ENCODE measurements around the gene AMACR. TPM values are rescaled to one million over a fixed set of nuclear protein-coding genes. Genes with fewer than 3 reads are reported as not detected.

The AMACR gene
- total and polyA plus RNA-seq, 2 of the 13 experiments (the other 11 are each of a cell fraction or from before 2014, with no cell fraction given) = 8.9 to 19.7 TPM

DNA sequence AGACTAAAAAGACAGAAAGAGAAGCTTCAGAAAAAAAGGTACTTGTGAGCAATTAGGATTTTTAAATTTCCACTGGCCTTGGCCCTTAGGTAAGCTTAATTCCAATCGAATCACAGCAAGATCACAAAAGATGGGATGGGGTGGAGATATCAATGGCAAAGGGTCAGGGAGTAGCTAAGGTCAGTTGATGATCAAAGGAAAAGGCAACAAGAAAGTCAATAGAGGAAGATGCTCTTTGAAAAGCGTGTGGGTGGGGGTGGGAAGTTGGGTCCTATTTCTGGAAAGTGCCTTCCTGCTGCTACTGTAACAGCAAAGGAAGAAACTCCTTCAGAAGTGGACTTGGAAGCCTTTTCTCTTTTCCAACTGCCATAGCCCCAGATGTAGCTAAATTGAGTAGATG is 27.9 kb upstream of the AMACR start (continued):
- TF ChIP-seq HES4 (CRISPR knock-in tag; IDR thresholded peaks at IDR 0.05; ENCODE audit: borderline replicate concordance) (no peak), PPARG (CRISPR knock-in tag; conservative IDR thresholded peaks at IDR 0.05) (peak; percentile 74; the same call in 1 of the 2 replicates), ZNF10 (CRISPR knock-in tag; IDR thresholded peaks at IDR 0.05; ENCODE audit: borderline replicate concordance, low read depth) (no peak), RERE (CRISPR knock-in tag; IDR thresholded peaks at IDR 0.05; ENCODE audit: low read depth) (peak; percentile 70; the same call in 1 of the 2 replicates), SIX1 (CRISPR knock-in tag; IDR thresholded peaks at IDR 0.05; ENCODE audit: borderline replicate concordance) (peak; percentile 58; the same call in 1 of the 2 replicates), NCOR1 (IDR thresholded peaks at IDR 0.05; ENCODE audit: borderline replicate concordance, low read length) (peak; percentile 55; the same call in 1 of the 2 replicates), HIC2 (CRISPR knock-in tag; IDR thresholded peaks at IDR 0.05; ENCODE audit: low read depth) (no peak), POGK (CRISPR knock-in tag; conservative IDR thresholded peaks at IDR 0.05) (no peak)
- TF ChIP-seq, protein P1, sequence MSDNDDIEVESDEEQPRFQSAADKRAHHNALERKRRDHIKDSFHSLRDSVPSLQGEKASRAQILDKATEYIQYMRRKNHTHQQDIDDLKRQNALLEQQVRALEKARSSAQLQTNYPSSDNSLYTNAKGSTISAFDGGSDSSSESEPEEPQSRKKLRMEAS (IDR thresholded peaks at IDR 0.05) = 0 out of 2 replicates have a peak, but pooled peaks have one; percentile 31
- TF ChIP-seq, protein P2, sequence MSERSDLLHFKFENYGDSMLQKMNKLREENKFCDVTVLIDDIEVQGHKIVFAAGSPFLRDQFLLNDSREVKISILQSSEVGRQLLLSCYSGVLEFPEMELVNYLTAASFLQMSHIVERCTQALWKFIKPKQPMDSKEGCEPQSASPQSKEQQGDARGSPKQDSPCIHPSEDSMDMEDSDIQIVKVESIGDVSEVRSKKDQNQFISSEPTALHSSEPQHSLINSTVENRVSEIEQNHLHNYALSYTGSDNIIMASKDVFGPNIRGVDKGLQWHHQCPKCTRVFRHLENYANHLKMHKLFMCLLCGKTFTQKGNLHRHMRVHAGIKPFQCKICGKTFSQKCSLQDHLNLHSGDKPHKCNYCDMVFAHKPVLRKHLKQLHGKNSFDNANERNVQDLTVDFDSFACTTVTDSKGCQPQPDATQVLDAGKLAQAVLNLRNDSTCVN (CRISPR knock-in tag; IDR thresholded peaks at IDR 0.05; ENCODE audit: borderline replicate concordance) = no peak
- TF ChIP-seq, protein P3, sequence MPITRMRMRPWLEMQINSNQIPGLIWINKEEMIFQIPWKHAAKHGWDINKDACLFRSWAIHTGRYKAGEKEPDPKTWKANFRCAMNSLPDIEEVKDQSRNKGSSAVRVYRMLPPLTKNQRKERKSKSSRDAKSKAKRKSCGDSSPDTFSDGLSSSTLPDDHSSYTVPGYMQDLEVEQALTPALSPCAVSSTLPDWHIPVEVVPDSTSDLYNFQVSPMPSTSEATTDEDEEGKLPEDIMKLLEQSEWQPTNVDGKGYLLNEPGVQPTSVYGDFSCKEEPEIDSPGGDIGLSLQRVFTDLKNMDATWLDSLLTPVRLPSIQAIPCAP (CRISPR knock-in tag; IDR thresholded peaks at IDR 0.05; ENCODE audit: low read depth) = no peak
- TF ChIP-seq, protein P4, sequence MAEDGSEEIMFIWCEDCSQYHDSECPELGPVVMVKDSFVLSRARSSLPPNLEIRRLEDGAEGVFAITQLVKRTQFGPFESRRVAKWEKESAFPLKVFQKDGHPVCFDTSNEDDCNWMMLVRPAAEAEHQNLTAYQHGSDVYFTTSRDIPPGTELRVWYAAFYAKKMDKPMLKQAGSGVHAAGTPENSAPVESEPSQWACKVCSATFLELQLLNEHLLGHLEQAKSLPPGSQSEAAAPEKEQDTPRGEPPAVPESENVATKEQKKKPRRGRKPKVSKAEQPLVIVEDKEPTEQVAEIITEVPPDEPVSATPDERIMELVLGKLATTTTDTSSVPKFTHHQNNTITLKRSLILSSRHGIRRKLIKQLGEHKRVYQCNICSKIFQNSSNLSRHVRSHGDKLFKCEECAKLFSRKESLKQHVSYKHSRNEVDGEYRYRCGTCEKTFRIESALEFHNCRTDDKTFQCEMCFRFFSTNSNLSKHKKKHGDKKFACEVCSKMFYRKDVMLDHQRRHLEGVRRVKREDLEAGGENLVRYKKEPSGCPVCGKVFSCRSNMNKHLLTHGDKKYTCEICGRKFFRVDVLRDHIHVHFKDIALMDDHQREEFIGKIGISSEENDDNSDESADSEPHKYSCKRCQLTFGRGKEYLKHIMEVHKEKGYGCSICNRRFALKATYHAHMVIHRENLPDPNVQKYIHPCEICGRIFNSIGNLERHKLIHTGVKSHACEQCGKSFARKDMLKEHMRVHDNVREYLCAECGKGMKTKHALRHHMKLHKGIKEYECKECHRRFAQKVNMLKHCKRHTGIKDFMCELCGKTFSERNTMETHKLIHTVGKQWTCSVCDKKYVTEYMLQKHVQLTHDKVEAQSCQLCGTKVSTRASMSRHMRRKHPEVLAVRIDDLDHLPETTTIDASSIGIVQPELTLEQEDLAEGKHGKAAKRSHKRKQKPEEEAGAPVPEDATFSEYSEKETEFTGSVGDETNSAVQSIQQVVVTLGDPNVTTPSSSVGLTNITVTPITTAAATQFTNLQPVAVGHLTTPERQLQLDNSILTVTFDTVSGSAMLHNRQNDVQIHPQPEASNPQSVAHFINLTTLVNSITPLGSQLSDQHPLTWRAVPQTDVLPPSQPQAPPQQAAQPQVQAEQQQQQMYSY (CRISPR knock-in tag; IDR thresholded peaks at IDR 0.05) = no peak
